Measurements from ENCODE around the gene TRIM71. TPM values are rescaled to one million over a fixed set of nuclear protein-coding genes. Genes with fewer than 3 reads are reported as not detected.

TRIM71 gene
- total RNA-seq, 2 donors from 2014 or later: 154 to 169 TPM

DNA sequence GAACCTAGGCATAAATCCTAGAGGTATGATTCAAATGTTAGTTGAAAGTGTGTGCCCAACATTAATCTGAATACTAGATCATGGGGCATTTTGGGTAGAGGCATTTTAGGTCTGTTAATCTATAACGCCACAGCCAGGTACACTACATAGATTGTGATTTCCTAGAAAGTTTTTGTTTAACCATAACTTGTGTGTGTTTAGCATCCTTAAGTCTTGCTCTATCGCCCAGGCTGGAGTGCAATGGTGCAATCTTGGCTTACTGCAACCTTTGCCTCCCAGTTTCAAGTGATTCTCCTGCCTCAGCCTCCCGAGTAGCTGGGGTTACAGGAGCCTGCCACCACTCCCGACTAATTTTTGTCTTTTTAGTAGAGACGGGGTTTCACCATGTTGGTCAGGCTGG is 59.1 kb downstream of the TRIM71 start:
- no peak overlapping the region for H3K4me3 Mint-ChIP-seq
- peak overlapping the region; percentile 1 for H3K27ac Mint-ChIP-seq

GRCh38 chr3:32877598-32877997 is 59.8 kb downstream of the TRIM71 start:
- H3K9me3 Mint-ChIP-seq: no peaks in the 10 kb centered on the region
- Histone ChIP-seq H3K36me3 (ENCODE audit: control insufficient read depth, insufficient read depth, low read length) (peaks cover 74% of the 10 kb centered on the region), H3K9me3 (ENCODE audit: control insufficient read depth, low read length) (no peaks in the 10 kb centered on the region), H3K4me3 (ENCODE audit: low read length) (no peak overlapping the region), H3K27ac (ENCODE audit: low read depth, low read length) (no peak overlapping the region), H3K9ac (ENCODE audit: extremely low read depth, low read length, poor library complexity, severe bottlenecking) (no peak overlapping the region), H3K27me3 (ENCODE audit: control insufficient read depth, insufficient read depth, low read length, poor library complexity, severe bottlenecking) (no peaks in the 10 kb centered on the region), H3K4me1 (ENCODE audit: control insufficient read depth, insufficient read depth, low read length) (peaks cover 6% of the 10 kb centered on the region)
- peak overlapping the region; percentile 42 for H3K27ac Mint-ChIP-seq
- DNase-seq: no peak
- H3K36me3 Mint-ChIP-seq (ENCODE audit: low read depth): peaks cover 74% of the 10 kb centered on the region
- no peak for TF ChIP-seq CTCF (conservative IDR thresholded peaks at IDR 0.05)
- peaks cover 21% of the 10 kb centered on the region for H3K4me1 Mint-ChIP-seq
- H3K27me3 Mint-ChIP-seq (ENCODE audit: insufficient read depth): no peaks in the 10 kb centered on the region
- 94% methylated on average over 2 of the region's 2 CpGs for WGBS, 2 experiments (ENCODE audit: insufficient coverage in 1 of 2, insufficient read length in 1 of 2)
- H3K4me3 Mint-ChIP-seq: no peak overlapping the region

More for the DNA sequence above, 59.1 kb downstream of the TRIM71 start:
- peaks cover 70% of the 10 kb centered on the region for H3K36me3 ChIP-seq (ENCODE audit: control insufficient read depth, insufficient read depth, low read length)
- H3K27me3 ChIP-seq (ENCODE audit: control insufficient read depth, insufficient read depth, low read length, poor library complexity, severe bottlenecking): no peaks in the 10 kb centered on the region
- Mint-ChIP-seq H3K9me3 (no peaks in the 10 kb centered on the region), H3K36me3 (ENCODE audit: low read depth) (peaks cover 72% of the 10 kb centered on the region), H3K4me1 (peaks cover 28% of the 10 kb centered on the region), H3K27me3 (ENCODE audit: insufficient read depth) (no peaks in the 10 kb centered on the region)
- H3K9me3 ChIP-seq (ENCODE audit: control insufficient read depth, low read length): no peaks in the 10 kb centered on the region
- no peak for DNase-seq
- peaks cover 9% of the 10 kb centered on the region for H3K4me1 ChIP-seq (ENCODE audit: control insufficient read depth, insufficient read depth, low read length)
- no peak for TF ChIP-seq CTCF (conservative IDR thresholded peaks at IDR 0.05)
- H3K4me3 ChIP-seq (ENCODE audit: low read length): no peak overlapping the region
- H3K9ac ChIP-seq (ENCODE audit: extremely low read depth, low read length, poor library complexity, severe bottlenecking): no peak overlapping the region
- 90 to 96% methylated on average over 4 to 5 of the region's 5 CpGs for WGBS, 2 experiments (ENCODE audit: insufficient coverage in 1 of 2, insufficient read length in 1 of 2)
- no peak overlapping the region for H3K27ac ChIP-seq (ENCODE audit: low read depth, low read length)

GRCh38 chr3:32880225-32880624 is 62.4 kb downstream of the TRIM71 start:
- H3K9me3 Mint-ChIP-seq: no peaks in the 10 kb centered on the region
- no peak for DNase-seq
- no peaks in the 10 kb centered on the region for H3K27me3 Mint-ChIP-seq (ENCODE audit: insufficient read depth)
- H3K4me1 Mint-ChIP-seq: peaks cover 11% of the 10 kb centered on the region
- Histone ChIP-seq H3K27ac (ENCODE audit: low read depth, low read length) (no peak overlapping the region), H3K9me3 (ENCODE audit: control insufficient read depth, low read length) (no peaks in the 10 kb centered on the region), H3K36me3 (ENCODE audit: control insufficient read depth, insufficient read depth, low read length) (peaks cover 77% of the 10 kb centered on the region), H3K4me3 (ENCODE audit: low read length) (no peak overlapping the region), H3K9ac (ENCODE audit: extremely low read depth, low read length, poor library complexity, severe bottlenecking) (no peak overlapping the region), H3K4me1 (ENCODE audit: control insufficient read depth, insufficient read depth, low read length) (peaks cover 6% of the 10 kb centered on the region), H3K27me3 (ENCODE audit: control insufficient read depth, insufficient read depth, low read length, poor library complexity, severe bottlenecking) (no peaks in the 10 kb centered on the region)
- H3K4me3 Mint-ChIP-seq: no peak overlapping the region
- H3K27ac Mint-ChIP-seq: no peak overlapping the region
- H3K36me3 Mint-ChIP-seq (ENCODE audit: low read depth): peaks cover 73% of the 10 kb centered on the region
- TF ChIP-seq CTCF (conservative IDR thresholded peaks at IDR 0.05): no peak
- 100% methylated on average over 1 of the region's 1 CpG; no CpG with 5 or more reads in 1 of the 2 experiments for WGBS, 2 experiments (ENCODE audit: insufficient coverage in 1 of 2, insufficient read length in 1 of 2)
